SU-DHL-6 (cell line): ENCODE data around the gene ZPBP2.
"Not testable (repeated sequence)": the region's sequence is repeated elsewhere in the genome, so short reads cannot be mapped to it uniquely, and the experiment has no call there.

ENCODE experiments used
- H2AFZ ChIP-seq: fragments of 200-600 bp; sonication (generic); 2 replicates; pipeline ENCODE4 v1.6.1; 2014; ENCODE audit warnings: low read depth, mild to moderate bottlenecking, moderate library complexity, mixed read lengths, antibody characterized with exemption, low read length; ENCODE audit not compliant: severe bottlenecking
- H3F3A ChIP-seq: fragments of 200-600 bp; shearing (Covaris generic); 2 replicates; pipeline ENCODE4 v1.6.0; 2016; ENCODE audit warnings: antibody characterized with exemption, mild to moderate bottlenecking; ENCODE audit not compliant: insufficient read depth
- H3K27ac ChIP-seq: fragments of 200-600 bp; sonication (generic); 2 replicates; pipeline ENCODE4 v1.5.1; 2016; ENCODE audit warnings: low read depth, mild to moderate bottlenecking, low read length, moderate library complexity, mixed read lengths
- H3K27me3 ChIP-seq: fragments of 200-600 bp; sonication (generic), shearing (Covaris generic); 2 replicates; pipeline ENCODE4 v1.6.0; 2014; ENCODE audit warnings: mild to moderate bottlenecking, low read length
- H3K36me3 ChIP-seq: fragments of 200-600 bp; sonication (generic); 2 replicates; pipeline ENCODE4 v1.6.1; 2014; ENCODE audit warnings: mild to moderate bottlenecking, low read length, mixed read lengths
- H3K4me2 ChIP-seq: fragments of 300-600, 200-600 bp; shearing (Covaris generic), sonication (generic); 2 replicates; pipeline ENCODE4 v1.6.0; 2014; ENCODE audit warnings: low read length, low read depth, mild to moderate bottlenecking; ENCODE audit not compliant: poor library complexity, severe bottlenecking
- H3K4me3 ChIP-seq: fragments of 200-600 bp; sonication (generic); 2 replicates; pipeline ENCODE4 v1.5.1; 2014; ENCODE audit warnings: antibody characterized with exemption, low read length, mild to moderate bottlenecking, mixed read lengths; ENCODE audit not compliant: insufficient read depth, poor library complexity, severe bottlenecking
- H3K79me2 ChIP-seq: fragments of 200-600 bp; sonication (generic); 2 replicates; pipeline ENCODE4 v1.6.1; 2014; ENCODE audit warnings: mild to moderate bottlenecking, low read length, moderate library complexity; ENCODE audit not compliant: insufficient read depth
- H3K9ac ChIP-seq: fragments of 200-600 bp; sonication (generic); 2 replicates; pipeline ENCODE4 v1.7.0; 2014; ENCODE audit warnings: mild to moderate bottlenecking, low read length
- H3K9me2 ChIP-seq: fragments of 200-600 bp; sonication (generic); replicated peaks from 2 replicates; pipeline ENCODE4 v1.6.1; 2014; ENCODE audit warnings: low read length; ENCODE audit not compliant: insufficient read depth
- H3K9me3 ChIP-seq: fragments of 200-600 bp; sonication (generic); 2 replicates; pipeline ENCODE4 v1.6.1; 2014; ENCODE audit warnings: low read length, mixed read lengths; ENCODE audit not compliant: insufficient read depth
- H4K20me1 ChIP-seq: fragments of 200-600 bp; sonication (generic); 2 replicates; pipeline ENCODE4 v1.6.1; 2014; ENCODE audit warnings: low read depth, mild to moderate bottlenecking, antibody characterized with exemption, low read length, moderate library complexity, mixed read lengths
- CTCF ChIP-seq: fragments of 200-600 bp; sonication (generic); IDR thresholded peaks from one replicate; pipeline ENCODE4 v1.5.1; 2017; ENCODE audit warnings: antibody characterized with exemption, mild to moderate bottlenecking, low read length, moderate library complexity; ENCODE audit not compliant: insufficient read depth, poor library complexity, severe bottlenecking
- EZH2phosphoT487 ChIP-seq: fragments of 200-600 bp; sonication (generic), shearing (Covaris generic); conservative IDR thresholded peaks from 2 replicates; pipeline ENCODE4 v1.6.1; 2018; ENCODE audit warnings: mild to moderate bottlenecking, antibody characterized with exemption, low read length, moderate library complexity, mixed read lengths

Gene ZPBP2

GRCh38 chr17:39852239-39852638 is 15.8 kb upstream of the ZPBP2 start:
- Histone ChIP-seq H3K36me3 (peaks cover 16% of the 10 kb centered on the region), H3K27me3 (no peaks in the 10 kb centered on the region), H3K9me3 (no peaks in the 10 kb centered on the region), H3K9me2 (no peaks in the 10 kb centered on the region), H3K9ac (no peak overlapping the region), H4K20me1 (no peaks in the 10 kb centered on the region), H3F3A (peaks cover 40% of the 10 kb centered on the region), H3K4me2 (no peak overlapping the region), H3K27ac (peak overlapping the region; percentile 22; the same call in 1 of the 2 replicates), H2AFZ (no peak overlapping the region), H3K79me2 (peaks cover 88% of the 10 kb centered on the region), H3K4me3 (no peak overlapping the region)
- TF ChIP-seq EZH2phosphoT487, result no peak
- TF ChIP-seq CTCF, result no peak

- Histone ChIP-seq H2AFZ (no peak overlapping the region), H4K20me1 (no peaks in the 10 kb centered on the region), H3K9me2 (no peaks in the 10 kb centered on the region), H3K9ac (no peak overlapping the region), H3F3A (peaks cover 42% of the 10 kb centered on the region), H3K27me3 (no peaks in the 10 kb centered on the region), H3K4me3 (no peak overlapping the region), H3K27ac (peak overlapping the region; percentile 39), H3K9me3 (no peaks in the 10 kb centered on the region), H3K79me2 (peaks cover 89% of the 10 kb centered on the region), H3K4me2 (no peak overlapping the region), H3K36me3 (peaks cover 21% of the 10 kb centered on the region)
- TF ChIP-seq CTCF (no peak), EZH2phosphoT487 (no peak)
These were observed 13.1 kb upstream of the ZPBP2 start for GRCh38 chr17:39854909-39855308.

- H4K20me1 ChIP-seq, H3K9me3 ChIP-seq, H3K9me2 ChIP-seq, H3K27ac ChIP-seq, H2AFZ ChIP-seq, H3K4me3 ChIP-seq, H3K9ac ChIP-seq, H3K27me3 ChIP-seq, H3K4me2 ChIP-seq: not testable (repeated sequence)
- Histone ChIP-seq H3K36me3 (peaks cover 17% of the 10 kb centered on the region), H3F3A (peaks cover 44% of the 10 kb centered on the region), H3K79me2 (peaks cover 98% of the 10 kb centered on the region)
These were observed 11.9 kb upstream of the ZPBP2 start for GRCh38 chr17:39855911-39856649.

DNA sequence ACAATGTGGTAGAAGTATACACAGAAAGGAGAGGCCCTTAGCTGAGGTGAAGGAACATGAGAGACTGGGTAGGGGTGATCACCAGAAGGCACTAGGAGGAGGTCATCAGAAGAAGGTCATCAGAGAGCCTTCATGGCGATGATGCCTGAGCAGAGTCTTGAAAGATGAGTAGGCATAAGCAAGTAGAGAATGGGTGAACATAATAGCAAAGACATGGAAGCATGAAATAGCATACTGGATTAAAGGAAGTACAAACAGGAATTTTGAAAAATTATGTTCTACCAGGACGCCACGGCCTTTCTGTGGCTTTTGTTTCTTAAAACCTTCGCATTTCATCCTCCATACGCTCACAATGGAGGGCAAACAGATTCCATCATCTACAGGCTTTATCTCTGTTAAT is 6.8 kb upstream of the ZPBP2 start:
- Histone ChIP-seq H3K9me3 (no peaks in the 10 kb centered on the region), H3K27ac (peak overlapping the region; percentile 93), H3F3A (peaks cover 47% of the 10 kb centered on the region), H3K4me2 (peak overlapping the region; percentile 99), H3K4me3 (peak overlapping the region; percentile 98), H3K79me2 (peaks cover 81% of the 10 kb centered on the region), H4K20me1 (no peaks in the 10 kb centered on the region), H3K36me3 (peaks cover 11% of the 10 kb centered on the region; the same call in 1 of the 2 replicates), H3K9me2 (no peaks in the 10 kb centered on the region), H3K9ac (peak overlapping the region; percentile 97), H3K27me3 (no peaks in the 10 kb centered on the region), H2AFZ (no peak overlapping the region)
- TF ChIP-seq CTCF (no peak), EZH2phosphoT487 (no peak)
